NCI-H2227 treated with DMSO at 0.1 percent for 48 hours (cell line): ENCODE results near the gene BLVRB.
"Not testable (repeated sequence)": the region's sequence is repeated elsewhere in the genome, so short reads cannot be mapped to it uniquely, and the experiment has no call there.

Source experiments
- DNase-seq: peaks from one replicate; lab custom pipeline; 2025; lab: John Stamatoyannopoulos, UW

Gene BLVRB

DNA sequence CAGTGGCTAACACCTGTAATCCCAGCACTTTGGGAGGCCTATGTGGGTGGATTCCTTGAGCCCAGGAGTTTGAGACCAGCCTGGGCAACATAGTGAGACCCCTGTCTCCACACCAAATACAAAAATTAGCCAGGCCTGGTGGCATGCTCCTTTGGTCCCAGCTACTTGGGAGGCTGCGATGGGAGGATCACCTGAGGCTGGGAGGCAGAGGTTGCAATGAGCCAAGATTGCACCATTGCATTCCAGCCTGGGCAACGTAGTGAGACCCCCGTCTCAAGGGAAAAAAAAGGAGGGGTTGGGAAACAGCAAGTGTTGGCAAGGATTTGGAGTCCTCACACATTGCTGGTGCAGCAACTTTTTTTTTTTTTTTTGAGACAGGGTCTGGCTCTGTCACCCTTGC lies 20.5 kb upstream of the BLVRB start:
- DNase-seq = no peak

DNA sequence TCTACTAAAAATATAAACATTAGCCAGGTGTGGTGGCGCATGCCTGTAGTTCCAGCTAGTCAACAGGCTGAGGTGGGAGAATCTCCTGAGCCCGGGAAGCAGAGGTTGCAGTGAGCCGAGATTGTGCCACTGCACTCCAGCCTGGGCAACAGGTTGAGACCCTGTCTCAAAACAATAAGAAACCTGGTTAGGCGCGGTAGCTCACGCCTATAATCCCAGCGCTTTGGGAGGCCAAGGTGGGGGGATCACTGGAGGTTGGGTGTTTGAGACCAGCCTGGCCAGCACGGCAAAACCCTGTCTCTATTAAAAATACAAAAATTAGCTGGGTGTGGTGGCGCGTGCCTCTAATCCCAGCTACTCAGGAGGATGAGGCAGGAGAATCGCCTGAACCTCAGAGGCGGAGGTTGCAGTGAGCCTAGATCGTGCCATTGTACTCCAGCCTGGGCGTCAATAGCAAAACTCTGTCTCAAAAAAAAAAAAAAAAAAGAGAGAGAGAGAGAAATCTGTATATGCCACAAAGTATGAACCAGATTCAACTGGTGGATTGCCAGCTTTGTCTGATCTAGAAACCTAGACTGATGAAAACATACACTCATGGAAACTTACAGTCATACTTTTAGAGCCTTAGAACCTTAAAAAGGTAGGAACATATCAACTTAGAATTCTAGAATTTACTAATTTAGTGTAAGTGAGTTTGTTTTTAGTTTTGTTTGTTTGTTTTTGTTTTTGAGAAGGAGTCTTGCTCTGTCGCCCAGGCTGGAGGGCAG lies 10.5 kb upstream of the BLVRB start:
- DNase-seq = not testable (repeated sequence)

DNA sequence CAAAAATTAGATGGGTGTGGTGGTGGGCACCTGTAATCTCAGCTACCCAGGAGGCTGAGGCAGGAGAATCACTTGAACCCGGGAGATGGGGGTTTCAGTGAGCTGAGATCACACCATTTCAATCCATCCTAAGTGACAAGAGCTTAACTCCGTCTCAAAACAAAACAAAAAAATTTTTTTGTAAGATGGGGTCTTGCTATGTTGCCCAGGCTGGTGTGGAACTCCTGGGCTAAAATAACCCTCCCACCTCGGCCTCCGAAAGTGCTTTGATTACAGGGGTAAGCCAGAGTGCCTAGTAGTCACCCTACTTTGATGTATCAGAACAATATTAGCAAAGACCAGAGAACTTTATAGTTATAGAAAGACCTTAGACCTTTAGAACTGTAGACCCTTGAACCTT lies 9.2 kb upstream of the BLVRB start:
- no peak for DNase-seq

DNA sequence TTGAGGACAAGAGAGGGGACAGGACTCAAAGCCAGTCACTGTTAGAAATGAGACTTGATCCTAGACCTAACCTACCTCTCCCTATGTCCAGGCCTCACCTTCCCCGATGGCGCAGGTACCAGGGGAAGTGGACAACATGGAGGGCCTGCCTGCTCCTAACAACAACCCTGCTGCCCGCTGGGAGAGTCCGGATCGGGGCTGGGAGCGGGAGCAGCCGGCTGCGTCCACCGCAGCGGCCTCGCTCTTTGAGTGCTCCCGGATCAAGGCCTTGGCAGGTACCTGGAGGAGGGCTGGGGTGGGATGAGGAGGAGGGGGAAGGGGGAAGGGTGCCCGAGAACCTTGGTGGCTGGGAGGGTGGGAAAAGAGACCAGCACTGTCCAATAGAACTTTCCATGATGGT lies 7.0 kb upstream of the BLVRB start:
- no peak for DNase-seq

DNA sequence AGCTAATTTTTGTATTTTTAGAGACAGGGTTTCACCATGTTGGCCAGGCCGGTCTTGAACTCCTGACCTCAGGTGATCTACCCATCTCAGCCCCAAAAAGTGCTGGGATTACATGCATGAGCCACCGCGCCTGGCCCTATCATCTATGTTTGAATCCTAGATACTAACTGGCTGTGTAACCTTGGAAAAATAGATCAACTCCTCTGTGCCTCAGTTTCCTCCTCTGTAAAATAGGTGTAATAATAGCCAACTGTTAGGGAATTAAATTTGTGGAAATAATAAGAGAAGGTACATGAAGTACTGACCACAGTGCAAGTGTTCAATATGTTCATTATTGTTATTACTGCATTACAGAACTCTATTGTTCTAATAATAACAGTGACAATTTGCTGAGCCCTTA lies 5.6 kb upstream of the BLVRB start:
- no peak for DNase-seq

DNA sequence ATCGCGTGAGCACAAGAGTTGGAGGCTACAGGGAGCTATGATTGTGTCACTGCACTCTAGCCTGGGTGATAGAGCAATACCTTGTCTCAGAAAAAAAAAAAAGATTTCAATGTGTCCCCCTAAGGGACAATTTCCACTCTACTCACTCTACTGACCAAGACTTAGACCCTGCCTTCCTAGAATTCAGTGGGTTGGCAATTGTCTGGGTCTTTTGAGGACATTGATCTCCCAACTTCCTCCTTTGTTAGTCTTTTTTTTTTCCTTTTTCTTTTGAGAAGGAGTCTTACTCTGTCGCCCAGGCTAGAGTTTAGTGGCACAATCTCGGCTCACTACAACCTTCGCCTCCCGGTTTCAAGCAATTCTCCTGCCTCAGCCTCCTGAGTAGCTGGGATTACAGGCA lies 3.5 kb upstream of the BLVRB start:
- DNase-seq = no peak

DNA sequence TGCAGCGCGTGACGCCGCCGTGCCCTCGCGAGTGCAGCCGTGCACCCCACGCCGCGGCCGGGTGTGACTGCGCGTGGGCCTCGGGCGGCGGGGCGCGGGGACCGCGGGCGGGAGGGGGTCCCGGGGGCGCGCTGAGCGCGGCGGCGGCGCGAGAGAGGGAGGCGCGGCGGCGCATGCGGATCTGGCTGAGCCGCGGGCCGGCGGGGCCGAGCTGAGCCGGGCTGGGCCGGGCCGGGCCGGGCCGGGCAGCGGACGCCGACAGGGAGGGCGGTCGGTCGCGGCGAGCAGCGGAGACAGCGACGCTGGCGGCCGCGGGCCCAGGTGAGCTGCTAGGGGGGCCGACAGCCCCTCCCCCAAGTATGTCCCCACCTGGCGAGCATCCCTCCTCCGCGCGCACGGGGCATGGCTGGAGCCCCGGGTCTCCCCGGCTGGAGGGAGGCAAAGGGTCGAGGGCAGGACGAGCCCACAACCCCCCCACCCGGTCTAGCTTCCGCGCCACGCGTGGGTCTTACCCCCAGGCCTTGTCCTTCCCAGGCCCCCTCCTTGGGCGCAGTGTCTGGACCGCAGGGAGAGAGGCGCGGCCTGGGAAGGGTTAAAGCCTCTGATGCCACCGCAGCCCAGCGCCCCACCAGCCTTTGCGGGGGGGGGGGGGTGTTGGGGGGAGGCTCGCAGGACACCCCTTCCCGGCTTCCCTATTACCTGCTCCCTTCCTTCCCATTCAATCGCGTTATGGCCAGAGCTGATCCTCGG lies 1.6 kb upstream of the BLVRB start, which contains the start of gene SPTBN4:
TSS of gene SPTBN4 (plus strand) at position 17 of the 750 bp plus-strand sequence. CDS start 5,621 bp downstream, outside the sequence.
- DNase-seq = no peak

DNA sequence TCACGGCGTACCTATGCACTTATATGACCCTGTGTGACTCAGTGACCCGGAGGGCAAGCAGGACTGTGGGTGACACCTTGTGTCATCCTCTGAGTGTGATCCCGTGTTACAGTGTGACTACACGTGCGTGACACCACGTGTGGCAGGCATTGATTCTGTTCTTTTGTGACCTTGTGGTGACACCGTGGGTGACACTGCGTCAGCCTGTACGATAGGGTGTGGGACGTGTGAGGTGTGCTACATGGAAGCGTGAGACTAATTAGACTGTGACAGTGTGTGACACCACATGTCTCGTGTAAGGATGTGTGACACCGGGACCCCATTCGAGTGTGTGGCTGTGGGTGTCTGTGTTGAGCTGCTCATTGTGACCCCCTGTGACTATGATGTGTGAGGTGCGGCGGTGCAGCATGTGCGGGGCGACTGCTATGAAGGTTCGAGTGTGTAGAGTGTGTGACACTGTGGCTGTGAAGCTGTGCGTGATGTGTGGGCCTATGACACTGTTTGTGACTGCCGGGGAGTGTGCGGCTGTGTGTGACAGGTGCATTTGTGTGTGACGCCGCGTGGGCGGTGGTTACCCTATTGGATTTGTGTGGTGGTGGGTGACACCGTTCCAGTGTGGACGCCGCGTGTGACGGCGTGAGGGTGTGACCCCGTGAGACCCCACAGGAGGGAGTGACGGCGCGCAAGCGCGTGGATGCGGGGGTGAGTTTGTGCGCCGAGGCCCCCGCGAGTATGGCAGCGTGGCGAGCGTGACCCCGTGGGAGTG lies 857 bp upstream of the BLVRB start:
- DNase-seq = no peak

DNA sequence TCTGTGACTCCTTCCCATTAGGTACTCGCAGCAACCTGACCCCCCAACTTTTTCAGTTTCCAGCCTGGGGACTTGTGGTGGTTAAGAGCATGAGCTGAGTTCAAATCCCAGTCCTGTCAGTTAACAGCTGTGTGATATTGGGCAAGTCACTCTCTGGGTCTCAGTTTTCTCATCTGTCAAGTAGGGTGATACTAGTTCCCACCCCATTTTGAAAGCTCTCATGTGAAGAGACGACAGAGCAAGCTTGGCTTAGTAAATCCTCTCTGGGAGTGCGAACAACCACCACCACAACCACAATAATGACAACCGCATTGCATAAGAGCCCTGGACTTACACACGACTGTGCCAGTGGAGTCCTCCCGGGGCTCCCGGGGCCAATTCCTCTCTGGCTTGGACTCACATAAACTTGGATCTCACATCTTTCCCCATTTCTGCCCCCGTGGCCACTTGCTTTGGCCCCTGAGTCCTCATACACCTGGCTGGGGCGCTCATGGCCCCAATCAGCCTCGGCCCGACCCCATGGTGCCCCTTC lies 454 bp downstream of the BLVRB start:
- DNase-seq = peak; percentile 78

DNA sequence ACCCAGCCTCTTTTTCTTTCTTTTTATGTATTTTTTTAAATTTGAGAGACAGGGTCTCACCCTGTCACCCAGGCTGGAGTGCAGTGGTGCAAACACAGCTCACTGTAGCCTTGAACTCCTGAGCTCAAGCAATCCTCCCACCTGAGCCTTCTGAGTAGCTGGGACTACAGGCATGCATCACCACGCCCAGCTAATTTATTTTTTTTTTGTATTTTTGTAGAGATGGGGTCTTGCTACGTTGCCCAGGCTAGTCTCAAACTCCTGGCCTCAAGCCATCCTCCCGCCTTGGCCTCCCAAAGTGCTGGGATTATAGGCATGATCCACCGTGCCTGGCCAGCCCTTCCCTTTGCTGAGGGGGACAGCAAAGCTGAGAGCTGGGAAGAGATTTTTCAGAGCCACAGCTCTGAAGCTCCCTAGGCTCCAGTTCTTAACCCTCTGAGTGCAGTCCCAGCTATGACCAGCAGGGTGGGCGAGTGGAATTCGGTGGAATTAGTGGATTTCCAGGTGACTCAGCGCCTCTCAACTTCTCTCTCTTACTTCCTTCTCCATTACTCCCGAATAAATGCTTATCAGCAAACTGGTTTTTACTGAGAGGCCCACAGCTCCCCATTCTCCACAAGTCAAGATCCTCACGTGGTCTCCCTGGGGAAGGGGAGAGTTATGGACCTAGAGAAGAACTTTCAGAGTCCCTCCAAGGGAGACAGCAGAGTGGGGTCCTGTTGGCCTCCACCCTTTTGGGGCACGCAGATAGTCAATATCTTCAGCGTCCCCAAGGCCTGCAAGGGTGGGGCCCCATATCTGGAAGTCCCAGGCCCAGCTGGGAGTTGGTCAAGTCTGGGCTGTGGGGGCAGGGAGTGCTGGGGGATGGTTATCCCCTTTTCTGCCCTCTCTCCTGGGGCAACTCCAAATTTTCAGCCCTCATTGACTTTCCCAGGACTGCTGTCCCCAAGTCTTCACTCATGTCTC lies 1.2 kb downstream of the BLVRB start:
- peak; percentile 94 for DNase-seq

DNA sequence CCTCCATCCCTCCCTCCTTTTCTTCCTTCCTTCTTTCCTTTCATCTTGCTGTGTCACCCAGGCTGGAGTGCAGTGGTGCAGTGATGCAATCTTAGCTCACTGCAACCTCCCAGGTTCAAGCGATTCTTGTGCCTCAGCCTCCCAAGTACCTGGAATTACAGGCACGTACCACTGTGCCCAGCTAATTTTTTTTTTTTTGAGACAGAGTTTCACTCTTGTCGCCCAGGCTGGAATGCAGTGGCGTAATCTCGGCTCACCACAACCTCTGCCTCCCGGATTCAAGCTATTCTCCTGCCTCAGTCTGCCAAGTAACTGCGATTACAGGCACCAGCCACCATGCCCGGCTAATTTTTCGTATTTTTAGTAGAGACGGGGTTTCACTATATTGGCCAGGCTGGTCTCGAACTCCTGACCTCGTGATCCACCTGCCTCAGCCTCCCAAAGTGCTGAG lies 1.9 kb downstream of the BLVRB start:
- not testable (repeated sequence) for DNase-seq

DNA sequence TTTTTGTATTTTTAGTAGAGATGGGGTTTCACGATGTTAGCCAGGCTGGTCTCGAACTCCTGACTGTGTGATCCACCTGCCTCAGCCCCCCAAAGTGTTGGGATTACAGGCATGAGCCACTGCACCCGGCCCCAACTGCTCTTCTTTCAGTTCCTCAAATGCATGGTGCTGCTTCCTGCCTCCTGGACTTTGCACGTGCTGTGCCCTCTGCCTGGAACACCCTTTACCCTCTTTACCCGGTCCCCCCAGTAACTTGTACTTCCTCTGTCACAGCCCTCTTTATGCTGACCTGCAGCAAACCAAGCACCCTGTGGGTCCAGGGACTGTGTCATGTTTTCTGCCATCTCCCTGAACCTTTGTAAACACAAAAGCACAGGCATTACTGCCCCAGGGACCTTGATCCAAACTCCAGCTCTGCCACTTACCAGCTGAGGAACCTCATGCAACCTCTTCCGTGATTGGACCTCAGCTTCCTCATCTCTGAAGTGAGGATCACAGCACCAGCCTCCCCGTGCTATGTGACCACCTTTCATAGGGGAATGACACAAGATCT lies 3.8 kb downstream of the BLVRB start:
- DNase-seq = no peak

DNA sequence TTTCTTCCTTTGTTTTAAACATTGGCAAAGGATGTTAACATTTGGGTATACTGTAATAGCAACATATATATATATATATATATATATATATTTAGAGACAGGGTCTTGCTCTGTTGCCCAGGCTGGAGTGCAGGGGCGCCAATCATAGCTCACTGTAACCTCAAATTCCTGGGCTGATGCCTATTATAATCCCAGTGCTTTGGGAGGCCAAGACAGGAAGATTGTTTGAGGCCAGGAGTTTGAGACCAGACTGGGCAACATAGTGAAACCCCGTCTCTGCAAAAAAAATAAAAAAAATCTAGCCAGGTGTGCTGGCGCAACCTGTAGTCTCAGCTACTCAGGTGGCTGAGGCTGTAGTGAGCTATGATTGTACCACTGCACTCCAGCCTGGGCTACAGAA lies 5.4 kb downstream of the BLVRB start:
- DNase-seq = no peak

DNA sequence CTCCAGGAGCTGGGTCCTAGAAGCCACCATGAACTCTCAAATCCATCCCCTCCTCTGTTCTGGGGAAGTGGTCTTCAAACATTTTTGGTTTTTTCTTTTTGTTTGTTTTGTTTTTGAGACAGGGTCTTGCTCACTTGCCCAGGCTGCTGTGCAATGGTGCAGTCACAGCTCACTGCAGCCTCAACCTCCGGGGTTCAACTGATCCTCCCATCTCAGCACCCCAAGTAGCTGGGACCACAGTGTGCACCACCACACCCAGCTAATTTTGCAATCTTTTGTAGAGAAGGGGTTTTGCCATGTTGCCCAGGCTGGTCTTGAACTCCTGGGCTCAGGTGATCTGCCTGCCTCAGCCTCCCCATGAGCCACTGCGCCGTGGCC lies 7.0 kb downstream of the BLVRB start:
- no peak for DNase-seq

DNA sequence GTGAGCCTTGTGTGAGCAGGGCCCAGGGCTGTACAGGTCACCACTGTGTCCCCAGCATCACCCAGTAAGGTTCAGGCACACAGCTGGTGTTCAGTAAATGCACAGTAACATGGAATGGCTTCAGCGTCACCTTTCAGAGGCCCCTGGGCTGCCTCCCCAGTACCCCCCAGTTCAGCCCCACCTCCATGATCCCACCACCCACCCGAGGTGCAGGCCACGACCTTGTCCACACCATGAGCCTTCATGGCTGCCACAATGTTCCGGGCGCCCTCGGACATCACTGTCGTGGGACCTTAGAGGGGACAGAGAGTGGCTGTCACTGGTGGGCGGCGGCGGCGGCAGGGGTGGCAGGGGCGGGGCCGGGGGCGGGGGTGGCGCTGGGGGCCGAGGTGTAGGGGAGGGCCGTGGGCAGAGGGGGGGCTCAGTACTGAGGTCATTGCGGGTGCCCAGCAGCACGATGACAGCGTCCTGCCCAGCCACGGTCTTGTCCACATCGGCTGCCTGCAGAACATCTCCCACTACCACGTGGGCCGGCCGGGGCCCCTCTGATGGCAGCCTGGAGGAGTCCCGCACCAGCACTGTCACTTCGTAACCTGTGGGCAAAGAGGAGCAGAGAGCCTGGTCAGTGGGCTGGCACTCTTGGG lies 7.5 kb downstream of the BLVRB start:
- no peak for DNase-seq

DNA sequence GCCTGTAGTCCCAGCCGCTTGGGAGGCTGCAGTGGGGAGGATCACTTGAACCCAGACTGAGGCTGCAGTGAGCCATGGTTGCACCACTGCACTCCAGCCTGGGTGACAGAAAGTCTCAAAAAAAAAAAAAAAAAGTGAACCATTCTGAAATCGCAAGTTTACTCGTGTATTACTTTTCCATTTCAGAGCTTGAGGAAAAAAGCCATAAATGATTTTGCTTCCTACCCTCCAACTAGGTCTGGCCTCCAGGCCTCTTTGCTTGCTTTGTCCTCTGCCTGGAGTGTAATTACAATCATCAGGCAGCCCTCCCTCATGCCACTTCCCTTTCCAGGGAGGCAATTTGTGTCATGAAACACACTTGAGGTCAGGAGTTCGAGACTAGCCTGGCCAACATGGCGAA lies 8.5 kb downstream of the BLVRB start:
- DNase-seq = no peak

DNA sequence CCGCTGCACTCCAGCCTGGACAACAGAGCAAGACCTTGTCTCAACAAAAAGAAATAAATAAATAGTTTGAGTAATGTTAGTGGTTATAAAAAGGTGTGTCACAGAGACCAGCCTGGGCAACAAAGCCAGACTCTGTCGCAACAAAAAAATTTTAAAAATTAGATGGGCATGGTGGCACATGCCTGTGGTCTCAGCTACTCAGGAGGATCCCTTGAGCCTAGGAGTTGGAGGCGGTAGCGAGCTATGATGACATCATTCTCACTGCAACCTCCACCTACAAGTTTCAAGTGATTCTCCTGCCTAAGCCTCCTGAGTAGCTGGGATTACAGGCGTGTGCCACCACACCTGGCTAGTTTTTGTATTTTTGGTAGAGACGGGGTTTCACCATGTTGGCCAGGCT lies 11.6 kb downstream of the BLVRB start:
- DNase-seq = not testable (repeated sequence)

DNA sequence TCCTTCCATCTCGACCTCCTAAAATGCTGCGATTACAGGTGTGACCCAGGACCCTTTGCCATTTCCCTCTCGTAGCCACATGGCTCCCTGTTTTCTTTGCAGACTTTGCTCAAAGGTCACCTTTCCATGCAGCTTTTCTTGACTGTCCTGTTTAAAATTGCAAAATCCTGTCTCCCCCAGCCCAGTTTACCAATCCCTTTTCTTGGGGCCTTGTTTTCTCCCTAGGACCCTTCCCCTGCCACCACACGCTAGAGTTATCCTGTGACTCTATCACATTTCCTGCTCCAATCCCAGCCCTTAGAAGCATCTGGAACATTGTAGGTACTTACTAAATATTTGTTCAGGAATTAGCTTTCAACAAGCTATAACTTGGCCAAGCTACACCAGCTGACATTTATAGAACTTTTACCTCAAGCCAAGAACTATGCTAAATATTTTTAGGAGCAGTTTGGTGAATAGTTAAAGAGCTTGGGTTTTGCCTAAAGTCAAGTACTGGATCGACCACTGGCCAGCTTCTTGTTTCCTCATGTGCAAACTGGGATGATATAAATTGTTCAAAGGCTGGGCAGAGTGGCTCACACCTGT lies 12.3 kb downstream of the BLVRB start:
- no peak for DNase-seq

DNA sequence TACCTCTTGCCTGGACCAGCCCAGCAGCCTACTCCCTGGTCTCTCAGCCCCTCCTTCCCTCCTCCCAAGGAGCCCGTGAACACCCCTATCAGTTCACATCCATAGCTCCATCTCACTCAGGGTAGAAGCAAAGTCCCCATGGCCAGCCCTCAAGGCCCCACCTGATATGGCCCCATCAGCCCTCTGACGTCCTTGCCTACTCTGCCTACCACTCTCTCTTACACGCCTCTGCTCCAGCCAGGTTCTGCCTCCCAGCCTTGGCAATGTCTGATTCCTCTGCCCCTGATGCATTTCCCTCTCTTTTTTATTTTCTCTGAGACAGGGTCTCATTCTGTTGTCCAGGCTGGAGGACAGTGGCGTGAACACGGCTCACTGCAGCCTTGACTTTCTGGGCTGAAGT lies 13.5 kb downstream of the BLVRB start:
- DNase-seq = no peak

DNA sequence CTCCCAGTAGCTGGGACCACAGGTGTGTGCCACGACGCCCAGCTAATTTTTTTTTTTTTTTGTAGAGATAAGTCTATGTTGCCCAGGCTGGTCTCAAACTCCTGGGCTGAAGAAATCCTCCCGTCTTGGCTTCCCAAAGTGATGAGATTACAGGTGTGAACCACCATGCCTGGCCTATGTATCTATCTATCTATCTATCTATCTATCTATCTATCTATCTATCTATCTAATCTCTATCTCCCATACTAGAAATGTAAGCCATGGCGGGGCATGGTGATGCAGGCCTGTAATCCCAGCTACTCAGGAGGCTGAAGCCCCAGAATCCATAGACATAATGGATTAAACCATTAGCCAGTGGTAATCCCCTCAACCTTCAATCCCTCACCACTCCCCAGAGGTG lies 14.9 kb downstream of the BLVRB start:
- DNase-seq = no peak
